NCI-H510A treated with DMSO at 0.1 percent for 48 hours (cell line): Measurements from ENCODE around the gene ARMH4.
"Not testable (repeated sequence)": the region's sequence is repeated elsewhere in the genome, so short reads cannot be mapped to it uniquely, and the experiment has no call there.

Experiments
- DNase-seq: peaks from one replicate; lab custom pipeline; 2025; lab: John Stamatoyannopoulos, UW

Gene ARMH4

DNA sequence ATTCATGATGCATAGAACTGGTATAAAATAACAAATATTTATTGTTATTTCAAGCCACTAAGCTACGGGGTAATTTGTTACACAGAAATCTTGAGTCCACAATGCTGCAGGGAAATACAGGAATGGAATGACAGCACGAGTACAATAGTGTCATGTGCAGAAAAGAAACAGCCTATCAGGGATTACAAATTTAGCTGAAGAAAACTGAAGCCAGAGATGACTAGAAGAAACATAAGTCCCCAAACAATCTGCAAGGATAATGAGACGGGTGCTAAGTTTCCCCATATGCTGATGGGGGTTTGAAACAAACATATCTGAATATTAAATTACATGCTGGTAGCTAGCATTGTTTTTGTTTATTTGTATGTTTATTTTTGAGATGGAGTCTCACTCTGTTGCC, 8.9 kb downstream of the ARMH4 start:
- no peak for DNase-seq

GRCh38 chr14:58141893-58142292, 10.1 kb downstream of the ARMH4 start:
- DNase-seq, result no peak

DNA sequence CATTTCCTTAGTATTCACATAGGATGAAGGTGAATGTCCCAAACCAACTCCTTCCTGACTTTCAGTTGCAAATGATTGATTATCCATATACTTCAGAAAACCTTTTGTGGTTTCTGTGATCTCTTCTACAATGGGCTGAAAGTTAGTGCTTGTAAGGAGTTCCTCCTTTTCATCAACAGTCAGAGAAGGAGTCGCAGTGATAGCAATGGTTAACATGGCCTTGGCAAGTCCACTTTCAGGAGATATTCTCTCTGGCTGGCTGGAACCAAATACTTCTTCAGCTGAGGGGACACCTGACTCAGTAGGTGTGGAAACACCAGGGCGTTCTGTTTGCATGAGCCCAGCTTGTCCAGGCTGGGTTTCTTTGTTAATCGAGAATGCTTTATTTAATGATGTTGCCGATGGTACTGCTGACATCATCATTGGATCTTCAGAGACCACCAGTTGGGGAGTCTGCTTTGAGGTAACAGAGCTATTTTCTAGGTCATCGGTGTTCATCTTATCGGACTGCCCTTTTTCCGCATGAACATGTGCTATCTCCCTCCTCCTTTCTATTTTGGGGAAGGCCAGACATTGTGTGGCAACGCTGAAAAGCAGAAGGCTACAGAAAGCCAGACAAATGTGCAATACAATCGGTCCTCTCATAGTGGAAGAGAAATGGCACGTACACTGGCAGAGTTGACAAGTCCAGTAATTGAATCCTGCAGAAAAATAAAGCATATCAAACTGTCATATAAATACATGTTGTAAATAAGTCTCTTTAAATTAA, 13.1 kb downstream of the ARMH4 start:
- DNase-seq, result no peak

DNA sequence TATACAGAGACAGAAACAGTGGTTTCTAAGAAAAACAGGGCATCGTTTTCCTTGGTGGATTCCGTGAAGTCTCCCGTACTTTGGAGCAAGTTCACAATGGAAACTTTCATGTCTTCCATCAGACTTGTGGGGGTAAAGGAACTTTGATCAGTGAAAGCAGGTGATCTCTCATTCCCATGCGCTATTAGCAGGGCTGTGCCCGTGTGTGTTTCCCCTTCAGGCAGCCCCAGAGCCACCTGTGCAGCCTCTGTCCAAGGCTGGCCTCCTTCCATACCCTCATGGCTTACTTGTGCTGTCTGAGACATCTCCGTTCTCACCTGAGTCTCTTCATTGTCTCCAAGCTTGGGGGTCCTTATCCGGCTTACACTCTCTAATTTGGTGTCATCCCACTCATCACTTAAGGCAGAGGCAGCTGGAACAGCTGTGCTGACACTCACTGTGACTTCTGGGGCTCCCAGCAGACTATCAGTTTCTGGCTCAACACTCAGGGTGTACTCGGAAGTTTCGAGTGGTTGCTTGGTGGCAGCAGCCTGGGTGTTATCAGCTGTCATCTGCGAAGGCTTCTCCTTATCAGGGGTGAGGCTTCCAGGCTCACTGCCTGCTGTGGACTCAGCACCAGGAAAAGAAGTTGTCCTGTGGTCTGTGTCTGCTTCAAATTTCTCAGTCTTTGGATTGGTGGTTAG, 13.8 kb downstream of the ARMH4 start:
- DNase-seq, result no peak

DNA sequence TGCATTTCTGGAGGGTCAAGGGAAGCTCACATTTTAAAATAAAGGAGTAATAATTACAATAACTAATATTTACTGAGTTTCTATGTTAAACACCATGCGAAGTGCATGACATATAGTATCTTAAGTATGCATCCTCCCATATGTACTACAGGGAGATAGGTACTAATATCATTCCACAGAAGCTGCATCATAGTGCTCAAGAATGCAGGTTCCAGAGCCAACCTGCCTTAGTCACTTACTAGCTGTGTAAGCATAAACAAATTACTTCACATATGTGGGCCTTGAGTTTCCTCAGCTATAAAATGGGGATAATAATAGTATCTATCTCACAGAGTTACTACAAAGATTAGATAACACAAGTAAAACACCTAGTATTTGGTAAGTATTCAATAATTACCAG, 18.3 kb downstream of the ARMH4 start:
- no peak for DNase-seq

DNA sequence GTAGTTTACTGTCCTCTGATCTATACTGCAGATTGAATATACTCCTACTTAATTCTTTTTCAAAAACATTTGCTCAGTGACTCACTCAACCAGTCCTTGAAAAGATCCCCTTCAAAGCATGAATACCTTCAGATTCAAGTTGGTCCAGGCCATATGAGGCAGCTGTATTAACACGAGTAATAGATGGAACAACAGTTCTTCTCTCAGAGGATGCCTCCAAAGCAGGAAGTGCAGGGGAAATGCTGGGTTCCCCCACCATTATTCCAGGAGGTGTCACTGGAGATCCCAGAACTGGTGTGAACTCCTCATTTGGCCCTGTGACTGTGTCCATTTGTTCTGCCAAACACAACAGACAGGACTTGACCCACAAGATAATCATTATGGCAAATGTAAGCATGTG, 20.6 kb downstream of the ARMH4 start:
- DNase-seq, result no peak

DNA sequence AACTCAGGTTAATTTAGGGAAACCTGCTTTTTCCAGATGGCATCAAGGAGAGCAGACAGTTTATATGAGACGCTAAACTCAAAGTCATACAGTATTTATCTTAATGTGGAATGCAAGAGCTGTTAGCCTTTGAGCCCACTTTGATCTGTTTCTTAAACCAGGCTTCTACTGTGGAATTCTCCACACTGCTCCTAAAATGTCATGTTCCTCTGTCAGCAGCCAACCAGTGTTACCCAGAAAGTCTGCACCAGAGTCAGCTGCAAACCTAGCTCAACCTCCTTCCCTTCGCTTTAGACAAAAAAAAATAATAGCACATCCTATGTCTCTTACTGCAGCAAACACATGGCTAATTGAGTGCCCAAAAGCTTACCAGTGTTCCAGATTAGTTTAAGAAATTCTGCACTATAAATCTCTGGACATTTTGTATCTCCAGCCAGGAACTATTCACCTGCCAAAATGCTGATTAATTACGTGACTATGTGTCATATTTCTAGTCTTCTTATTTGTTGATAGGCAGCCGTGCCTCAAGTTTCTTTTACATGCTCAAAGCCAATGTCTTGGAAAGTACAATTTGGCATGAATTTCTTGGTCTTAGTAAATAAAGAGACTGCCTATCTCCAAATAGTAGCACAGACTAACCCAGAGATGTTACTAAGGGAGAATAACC, 21.8 kb downstream of the ARMH4 start:
- no peak for DNase-seq

GRCh38 chr14:58129208-58129607, 22.8 kb downstream of the ARMH4 start:
- no peak for DNase-seq

DNA sequence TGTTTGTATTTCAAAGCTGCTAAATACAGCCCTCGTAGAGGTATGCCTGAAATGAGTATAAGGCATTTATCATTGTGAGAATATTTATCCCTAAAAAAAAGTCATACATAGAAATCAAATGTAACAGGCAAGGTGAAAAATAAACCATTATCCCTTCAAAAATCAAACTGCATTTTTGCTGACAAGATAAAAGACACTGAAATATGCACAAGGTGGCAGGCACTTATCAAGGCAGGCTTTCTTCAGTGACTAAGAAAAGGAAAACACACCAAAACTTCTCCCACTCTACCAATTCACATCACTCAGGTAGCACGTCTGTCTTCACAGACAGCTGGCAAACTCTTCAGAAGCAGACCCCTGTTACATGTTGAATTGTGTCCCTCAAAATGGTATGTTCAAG, 23.6 kb downstream of the ARMH4 start:
- no peak for DNase-seq

DNA sequence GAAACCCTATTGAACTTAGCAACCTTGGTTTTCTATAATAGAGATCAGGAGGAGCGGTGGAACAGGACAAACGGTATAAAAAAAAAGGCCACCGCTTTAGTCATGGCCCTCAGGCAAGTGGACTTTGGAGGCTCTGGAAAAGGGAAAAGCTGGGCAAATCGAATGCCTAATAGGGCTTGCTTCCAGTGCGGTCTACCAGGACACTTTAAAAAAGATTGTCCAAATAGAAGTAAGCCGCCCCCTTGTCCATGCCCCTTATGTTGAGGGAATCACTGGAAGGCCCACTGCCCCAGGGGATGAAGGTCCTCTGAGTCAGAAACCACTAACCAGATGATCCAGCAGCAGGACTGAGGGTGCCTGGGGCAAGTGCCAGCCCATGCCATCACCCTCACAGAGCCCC, 29.5 kb downstream of the ARMH4 start:
- DNase-seq, result not testable (repeated sequence)

- no peak for DNase-seq
These were observed 30.4 kb downstream of the ARMH4 start for GRCh38 chr14:58121530-58122186.

DNA sequence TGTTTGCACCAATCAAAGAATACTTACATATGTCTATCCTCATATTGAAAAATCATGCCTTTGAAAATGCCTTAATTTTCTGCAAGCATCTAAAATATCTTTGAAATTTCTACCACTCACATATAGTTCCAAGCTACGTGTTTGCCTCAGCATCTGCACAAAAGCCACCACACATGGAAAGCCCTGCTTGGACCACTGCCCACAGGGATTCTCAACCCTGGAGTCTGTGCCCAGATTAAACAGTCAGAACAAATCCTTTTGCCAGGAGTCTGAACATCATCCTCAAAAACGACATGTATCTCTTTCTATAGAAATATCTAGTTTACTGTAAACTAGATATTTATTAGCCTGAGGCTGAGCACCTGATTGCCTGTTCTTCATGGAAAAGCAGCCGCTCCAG, 32.6 kb downstream of the ARMH4 start:
- no peak for DNase-seq

DNA sequence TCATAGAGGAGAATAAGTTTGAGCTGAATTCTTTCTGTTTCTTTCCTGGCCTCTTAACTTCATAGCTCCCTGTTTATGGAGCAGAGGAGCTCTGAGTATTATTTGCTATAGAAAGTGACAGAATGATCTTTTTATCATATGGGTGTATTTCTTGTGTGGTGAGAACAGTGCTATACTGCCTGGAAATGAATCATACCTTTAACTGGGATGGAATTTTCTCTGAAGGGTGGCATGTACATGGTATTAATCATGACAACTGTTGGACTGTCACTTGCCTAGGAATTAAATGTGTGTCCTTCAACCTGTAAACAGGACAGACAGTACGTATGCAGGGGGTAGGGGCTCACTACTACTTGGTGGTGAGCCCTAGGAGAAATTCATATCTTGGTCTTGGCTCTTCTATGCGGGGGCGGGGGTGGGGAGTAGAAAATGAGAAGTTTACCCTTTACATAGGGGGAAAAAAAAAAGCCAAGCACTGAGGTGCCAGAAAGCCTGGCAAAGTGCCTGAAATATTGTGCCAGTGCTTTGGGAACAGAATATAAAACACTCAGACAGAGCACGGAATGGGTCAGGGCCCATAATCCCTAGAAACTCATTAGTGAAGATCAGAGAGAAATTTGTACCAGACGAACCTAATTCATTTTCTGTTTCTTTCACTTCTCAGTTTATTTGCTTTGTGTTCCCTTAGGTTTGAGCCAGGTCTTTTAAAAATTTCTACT, 33.8 kb downstream of the ARMH4 start:
- no peak for DNase-seq

DNA sequence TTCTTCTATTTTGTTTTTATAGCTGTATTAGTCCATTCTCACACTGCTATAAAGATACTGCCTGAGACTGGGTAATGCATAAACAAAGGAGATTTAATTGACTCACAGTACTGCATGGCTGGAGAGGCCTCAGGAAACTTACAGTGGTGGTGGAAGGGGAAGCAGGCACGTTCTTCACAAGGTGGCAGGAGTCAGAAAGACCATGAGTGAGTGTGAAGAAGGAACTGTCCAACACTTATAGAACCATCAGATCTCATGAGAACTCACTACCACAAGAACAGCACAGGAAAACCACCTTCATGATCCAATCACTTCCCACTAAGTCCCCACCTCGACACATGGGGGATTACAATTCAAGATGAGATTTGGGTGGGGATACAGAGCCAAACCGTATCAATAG, 42.3 kb downstream of the ARMH4 start:
- no peak for DNase-seq

DNA sequence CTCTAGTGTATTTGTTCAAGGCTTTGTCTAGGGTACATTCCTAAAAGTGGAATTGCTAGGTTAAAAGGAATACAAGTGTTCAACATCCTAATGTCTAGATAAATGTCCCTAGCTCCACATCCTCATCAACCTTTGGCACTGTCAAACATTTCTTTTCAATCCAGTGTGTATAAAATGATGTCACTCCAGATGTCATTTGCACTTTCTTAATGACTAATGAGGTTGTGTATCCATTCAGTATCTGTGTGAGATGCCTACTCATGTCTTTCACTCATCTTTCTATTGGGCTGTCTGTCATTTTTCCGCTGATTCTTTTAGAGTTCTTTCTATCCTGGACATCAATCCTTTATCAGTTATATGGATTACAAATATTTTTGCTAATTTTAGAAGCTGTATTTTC, 43.3 kb downstream of the ARMH4 start:
- no peak for DNase-seq

DNA sequence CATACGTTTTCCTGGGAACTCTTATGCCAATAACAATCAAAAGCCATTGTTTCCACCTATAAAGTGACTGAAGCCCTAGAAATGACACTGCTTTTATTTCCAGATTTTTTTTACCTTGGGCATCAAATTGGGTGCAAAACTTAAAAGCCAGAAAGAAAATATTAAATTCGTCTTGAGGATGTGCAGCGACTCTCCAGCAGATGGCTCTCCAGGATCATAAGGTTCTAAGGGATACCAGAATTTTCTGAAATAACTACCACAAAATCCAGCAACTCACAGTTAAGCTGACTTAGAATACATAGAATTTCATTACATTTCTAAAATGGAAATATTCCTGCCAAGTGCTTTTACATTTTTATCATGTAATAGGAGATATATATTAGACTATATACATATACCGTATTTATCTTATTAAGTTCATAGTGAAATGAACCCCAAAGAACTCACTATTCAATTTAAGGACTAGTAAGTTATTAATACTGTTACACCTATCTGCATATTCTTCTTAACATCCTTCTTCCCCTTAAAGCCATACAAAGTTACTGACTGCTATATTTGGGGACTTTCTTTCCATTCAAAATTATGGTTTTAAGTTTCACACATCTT, 44.0 kb downstream of the ARMH4 start:
- peak; percentile 45 for DNase-seq

GRCh38 chr14:58107041-58107440, 45.0 kb downstream of the ARMH4 start:
- DNase-seq, result no peak

- DNase-seq, result no peak
These were observed 45.6 kb downstream of the ARMH4 start for GRCh38 chr14:58106446-58106845.

DNA sequence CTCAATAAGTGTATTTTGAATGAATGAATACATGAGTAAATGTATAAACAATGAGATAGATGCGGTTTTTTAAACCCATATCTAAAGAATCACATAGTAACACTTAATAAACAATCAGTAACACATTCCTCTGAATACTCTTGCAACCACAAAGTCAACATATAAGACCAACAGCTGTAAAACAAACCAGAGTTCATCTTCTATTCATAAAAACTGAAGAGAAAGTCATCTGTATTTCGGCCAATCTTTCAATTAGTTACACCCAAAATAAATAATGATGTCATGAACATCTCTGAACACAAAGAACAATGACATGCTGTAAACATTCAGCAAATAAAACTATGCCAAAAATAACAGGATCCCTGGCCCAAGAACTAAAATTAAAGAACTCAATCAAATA, 47.2 kb downstream of the ARMH4 start:
- no peak for DNase-seq

- DNase-seq, result no peak
These were observed 51.2 kb downstream of the ARMH4 start for GRCh38 chr14:58100735-58101368.

DNA sequence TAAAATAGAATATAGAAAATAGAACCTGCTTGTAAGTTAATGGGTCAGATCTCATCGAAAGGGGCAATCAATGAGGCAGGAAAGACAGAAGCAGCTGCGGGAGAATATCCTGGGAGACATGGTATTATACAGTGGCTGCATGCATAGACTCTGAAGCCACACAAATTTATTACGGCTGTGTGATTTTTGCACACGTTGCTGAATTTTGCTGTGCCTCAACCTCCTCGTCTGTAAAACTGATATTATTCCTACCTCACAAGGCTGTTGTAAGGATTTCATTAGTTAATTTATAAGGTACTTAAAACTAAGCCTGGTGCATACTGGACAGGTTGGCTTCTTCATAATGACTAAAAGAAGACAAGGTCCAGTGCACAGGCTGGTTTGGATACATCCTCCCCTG, 52.3 kb downstream of the ARMH4 start:
- DNase-seq, result no peak
